Neuron (in vitro differentiated cells): ENCODE measurements around the gene PTPRO.

Experiments
- H2AFZ ChIP-seq: one replicate; pipeline ENCODE4 v1.6.1; 2013; ENCODE audit warnings: low read depth, mild to moderate bottlenecking, inconsistent platforms, low read length, moderate library complexity
- H3K27me3 ChIP-seq: one replicate; pipeline ENCODE4 v1.6.1; 2013; ENCODE audit warnings: low read length; ENCODE audit not compliant: insufficient read depth
- H3K36me3 ChIP-seq: one replicate; pipeline ENCODE4 v1.6.1; 2013; ENCODE audit warnings: low read length; ENCODE audit not compliant: insufficient read depth
- H3K4me1 ChIP-seq: one replicate; pipeline ENCODE4 v1.6.1; 2013; ENCODE audit warnings: low read length; ENCODE audit not compliant: insufficient read depth
- H3K4me3 ChIP-seq: 2 replicates; pipeline ENCODE4 v1.5.1; 2013; ENCODE audit warnings: mild to moderate bottlenecking, low read length, moderate library complexity
- H3K9me3 ChIP-seq: one replicate; pipeline ENCODE4 v1.6.1; 2013; ENCODE audit warnings: low read length

The PTPRO gene

GRCh38 chr12:15522574-15523187 lies 200.4 kb downstream of the PTPRO start:
- Histone ChIP-seq H3K4me3 (no peak overlapping the region), H3K36me3 (no peaks in the 10 kb centered on the region), H3K4me1 (peaks cover 7% of the 10 kb centered on the region), H3K27me3 (peaks cover 2% of the 10 kb centered on the region), H3K9me3 (no peaks in the 10 kb centered on the region), H2AFZ (no peak overlapping the region)

- Histone ChIP-seq H2AFZ (no peak overlapping the region), H3K27me3 (peaks cover 2% of the 10 kb centered on the region), H3K9me3 (no peaks in the 10 kb centered on the region), H3K4me3 (no peak overlapping the region), H3K4me1 (no peaks in the 10 kb centered on the region), H3K36me3 (no peaks in the 10 kb centered on the region)
Observed at GRCh38 chr12:15525441-15525840, 203.1 kb downstream of the PTPRO start.

GRCh38 chr12:15526033-15526432 lies 203.7 kb downstream of the PTPRO start:
- peaks cover 2% of the 10 kb centered on the region for H3K27me3 ChIP-seq
- no peak overlapping the region for H2AFZ ChIP-seq
- no peaks in the 10 kb centered on the region for H3K36me3 ChIP-seq
- H3K9me3 ChIP-seq = no peaks in the 10 kb centered on the region
- H3K4me3 ChIP-seq = no peak overlapping the region
- H3K4me1 ChIP-seq = no peaks in the 10 kb centered on the region

- H3K27me3 ChIP-seq = peaks cover 2% of the 10 kb centered on the region
- no peak overlapping the region for H2AFZ ChIP-seq
- no peaks in the 10 kb centered on the region for H3K4me1 ChIP-seq
- no peak overlapping the region for H3K4me3 ChIP-seq
- no peaks in the 10 kb centered on the region for H3K36me3 ChIP-seq
- no peaks in the 10 kb centered on the region for H3K9me3 ChIP-seq
Observed at GRCh38 chr12:15527201-15528080, 205.1 kb downstream of the PTPRO start.

- Histone ChIP-seq H3K4me1 (no peaks in the 10 kb centered on the region), H3K36me3 (no peaks in the 10 kb centered on the region), H2AFZ (no peak overlapping the region), H3K4me3 (no peak overlapping the region), H3K27me3 (peaks cover 2% of the 10 kb centered on the region), H3K9me3 (no peaks in the 10 kb centered on the region)
Observed at GRCh38 chr12:15528666-15529065, 206.4 kb downstream of the PTPRO start.

- Histone ChIP-seq H3K4me1 (no peaks in the 10 kb centered on the region), H2AFZ (no peak overlapping the region), H3K27me3 (no peaks in the 10 kb centered on the region), H3K9me3 (no peaks in the 10 kb centered on the region), H3K4me3 (no peak overlapping the region), H3K36me3 (no peaks in the 10 kb centered on the region)
Observed at GRCh38 chr12:15530361-15530760, 208.1 kb downstream of the PTPRO start.

- Histone ChIP-seq H3K4me3 (no peak overlapping the region), H3K36me3 (no peaks in the 10 kb centered on the region), H3K9me3 (no peaks in the 10 kb centered on the region), H3K27me3 (no peaks in the 10 kb centered on the region), H3K4me1 (no peaks in the 10 kb centered on the region), H2AFZ (no peak overlapping the region)
Observed at GRCh38 chr12:15532364-15532977, 210.2 kb downstream of the PTPRO start.

GRCh38 chr12:15534322-15534721 lies 212.0 kb downstream of the PTPRO start:
- no peaks in the 10 kb centered on the region for H3K9me3 ChIP-seq
- H3K4me3 ChIP-seq = no peak overlapping the region
- H3K27me3 ChIP-seq = no peaks in the 10 kb centered on the region

GRCh38 chr12:15534874-15535273 lies 212.6 kb downstream of the PTPRO start:
- Histone ChIP-seq H3K4me3 (no peak overlapping the region), H3K36me3 (no peaks in the 10 kb centered on the region), H3K4me1 (no peaks in the 10 kb centered on the region), H3K27me3 (no peaks in the 10 kb centered on the region), H2AFZ (no peak overlapping the region), H3K9me3 (no peaks in the 10 kb centered on the region)

More at GRCh38 chr12:15534322-15534721, 212.0 kb downstream of the PTPRO start:
- Histone ChIP-seq H3K4me1 (no peaks in the 10 kb centered on the region), H3K36me3 (no peaks in the 10 kb centered on the region), H2AFZ (no peak overlapping the region)

- no peak overlapping the region for H2AFZ ChIP-seq
Observed at GRCh38 chr12:15535352-15535781, 213.1 kb downstream of the PTPRO start.

GRCh38 chr12:15536446-15536845 lies 214.1 kb downstream of the PTPRO start:
- no peaks in the 10 kb centered on the region for H3K9me3 ChIP-seq
- H3K36me3 ChIP-seq = no peaks in the 10 kb centered on the region

More at GRCh38 chr12:15535352-15535781, 213.1 kb downstream of the PTPRO start:
- H3K9me3 ChIP-seq = no peaks in the 10 kb centered on the region
- H3K4me3 ChIP-seq = no peak overlapping the region
- no peaks in the 10 kb centered on the region for H3K36me3 ChIP-seq
- H3K4me1 ChIP-seq = no peaks in the 10 kb centered on the region
- no peaks in the 10 kb centered on the region for H3K27me3 ChIP-seq

GRCh38 chr12:15538881-15539280 lies 216.6 kb downstream of the PTPRO start:
- Histone ChIP-seq H3K36me3 (no peaks in the 10 kb centered on the region), H3K4me3 (no peak overlapping the region), H2AFZ (no peak overlapping the region), H3K9me3 (no peaks in the 10 kb centered on the region), H3K27me3 (no peaks in the 10 kb centered on the region), H3K4me1 (no peaks in the 10 kb centered on the region)

More at GRCh38 chr12:15536446-15536845, 214.1 kb downstream of the PTPRO start:
- Histone ChIP-seq H3K27me3 (no peaks in the 10 kb centered on the region), H3K4me3 (no peak overlapping the region), H2AFZ (no peak overlapping the region), H3K4me1 (no peaks in the 10 kb centered on the region)

GRCh38 chr12:15540005-15540404 lies 217.7 kb downstream of the PTPRO start:
- Histone ChIP-seq H2AFZ (no peak overlapping the region), H3K27me3 (no peaks in the 10 kb centered on the region), H3K4me1 (no peaks in the 10 kb centered on the region), H3K36me3 (no peaks in the 10 kb centered on the region), H3K4me3 (no peak overlapping the region), H3K9me3 (no peaks in the 10 kb centered on the region)
